HG03520 (cell line): Measurements from ENCODE around the gene YY1.

Experiments used
- ATAC-seq: cut with Tn5 transposase; IDR thresholded peaks from one replicate; pipeline ENCODE4 v1.9.1; 2021; ENCODE audit warnings: mild to moderate bottlenecking, moderate library complexity; ENCODE audit not compliant: unreplicated experiment

Gene YY1

GRCh38 chr14:100240668-100241032, 1.7 kb downstream of the YY1 start:
- no peak for ATAC-seq

- ATAC-seq = no peak
These were observed 2.3 kb downstream of the YY1 start for GRCh38 chr14:100241279-100241678.

- ATAC-seq = no peak
These were observed 4.1 kb downstream of the YY1 start for GRCh38 chr14:100243020-100243419.

GRCh38 chr14:100246809-100247428, 8.0 kb downstream of the YY1 start:
- no peak for ATAC-seq

- ATAC-seq = no peak
These were observed 12.0 kb downstream of the YY1 start for GRCh38 chr14:100250732-100251465.

GRCh38 chr14:100252684-100253083, 13.7 kb downstream of the YY1 start:
- ATAC-seq = no peak

GRCh38 chr14:100256339-100256895, 17.5 kb downstream of the YY1 start:
- ATAC-seq = peak; percentile 75

GRCh38 chr14:100261621-100262020, 22.7 kb downstream of the YY1 start:
- peak; percentile 41 for ATAC-seq

- no peak for ATAC-seq
These were observed 23.6 kb downstream of the YY1 start for GRCh38 chr14:100262545-100262944.

GRCh38 chr14:100263141-100263540, 24.2 kb downstream of the YY1 start:
- no peak for ATAC-seq

- no peak for ATAC-seq
These were observed 29.0 kb downstream of the YY1 start for GRCh38 chr14:100267990-100268389.

- no peak for ATAC-seq
These were observed 29.8 kb downstream of the YY1 start for GRCh38 chr14:100268591-100269207.

GRCh38 chr14:100271247-100271939, 32.4 kb downstream of the YY1 start:
- ATAC-seq = no peak

- ATAC-seq = no peak
These were observed 35.3 kb downstream of the YY1 start for GRCh38 chr14:100274250-100274649.

GRCh38 chr14:100275214-100275613, 36.3 kb downstream of the YY1 start:
- ATAC-seq = no peak

GRCh38 chr14:100278702-100279101, 39.8 kb downstream of the YY1 start:
- no peak for ATAC-seq

GRCh38 chr14:100279133-100279532, 40.2 kb downstream of the YY1 start:
- ATAC-seq = no peak

GRCh38 chr14:100279563-100279962, 40.6 kb downstream of the YY1 start:
- no peak for ATAC-seq

- ATAC-seq = no peak
These were observed 42.5 kb downstream of the YY1 start for GRCh38 chr14:100281286-100282082.

GRCh38 chr14:100282083-100282350, 43.1 kb downstream of the YY1 start:
- no peak for ATAC-seq
